ENCODE results near the gene SATB2. TPM values are rescaled to one million over a fixed set of nuclear protein-coding genes. Genes with fewer than 3 reads are reported as not detected.

SATB2 gene
- total RNA-seq, 1 donor from 2014 or later: 2.7 TPM

GRCh38 chr2:199310771-199311585 lies 146.8 kb downstream of the SATB2 start:
- DNase-seq (ENCODE audit: low read depth): no peak
- H3K4me3 ChIP-seq (ENCODE audit: low read depth, low read length): no peak overlapping the region
- no peak for TF ChIP-seq CTCF (conservative IDR thresholded peaks at IDR 0.05; ENCODE audit: low read depth, low read length)

GRCh38 chr2:199309973-199310372 lies 147.8 kb downstream of the SATB2 start:
- DNase-seq (ENCODE audit: low read depth): no peak

GRCh38 chr2:199309411-199309810 lies 148.3 kb downstream of the SATB2 start:
- no peak overlapping the region for H3K4me3 ChIP-seq (ENCODE audit: low read depth, low read length)
- DNase-seq (ENCODE audit: low read depth): no peak
- TF ChIP-seq CTCF (conservative IDR thresholded peaks at IDR 0.05; ENCODE audit: low read depth, low read length): no peak

More at GRCh38 chr2:199309973-199310372, 147.8 kb downstream of the SATB2 start:
- no peak overlapping the region for H3K4me3 ChIP-seq (ENCODE audit: low read depth, low read length)
- TF ChIP-seq CTCF (conservative IDR thresholded peaks at IDR 0.05; ENCODE audit: low read depth, low read length): no peak

GRCh38 chr2:199308567-199308966 lies 149.2 kb downstream of the SATB2 start:
- H3K4me3 ChIP-seq (ENCODE audit: low read depth, low read length): no peak overlapping the region
- no peak for DNase-seq (ENCODE audit: low read depth)
- TF ChIP-seq CTCF (conservative IDR thresholded peaks at IDR 0.05; ENCODE audit: low read depth, low read length): no peak

- no peak overlapping the region for H3K4me3 ChIP-seq (ENCODE audit: low read depth, low read length)
- TF ChIP-seq CTCF (conservative IDR thresholded peaks at IDR 0.05; ENCODE audit: low read depth, low read length): no peak
- DNase-seq (ENCODE audit: low read depth): no peak
These were observed 150.3 kb downstream of the SATB2 start for GRCh38 chr2:199307461-199307860.

GRCh38 chr2:199306116-199306515 lies 151.6 kb downstream of the SATB2 start:
- no peak overlapping the region for H3K4me3 ChIP-seq (ENCODE audit: low read depth, low read length)
- DNase-seq (ENCODE audit: low read depth): no peak
- TF ChIP-seq CTCF (conservative IDR thresholded peaks at IDR 0.05; ENCODE audit: low read depth, low read length): no peak

GRCh38 chr2:199303728-199304177 lies 154.0 kb downstream of the SATB2 start:
- no peak for TF ChIP-seq CTCF (conservative IDR thresholded peaks at IDR 0.05; ENCODE audit: low read depth, low read length)
- H3K4me3 ChIP-seq (ENCODE audit: low read depth, low read length): no peak overlapping the region
- peak; percentile 74 for DNase-seq (ENCODE audit: low read depth)
